HG02610 (cell line): Measurements from ENCODE around the gene MGAT4B.

Experiments
- ATAC-seq: cut with Tn5 transposase; IDR thresholded peaks from one replicate; pipeline ENCODE4 v1.9.1; 2021; ENCODE audit warnings: mild to moderate bottlenecking, moderate library complexity; ENCODE audit not compliant: unreplicated experiment

MGAT4B gene

DNA sequence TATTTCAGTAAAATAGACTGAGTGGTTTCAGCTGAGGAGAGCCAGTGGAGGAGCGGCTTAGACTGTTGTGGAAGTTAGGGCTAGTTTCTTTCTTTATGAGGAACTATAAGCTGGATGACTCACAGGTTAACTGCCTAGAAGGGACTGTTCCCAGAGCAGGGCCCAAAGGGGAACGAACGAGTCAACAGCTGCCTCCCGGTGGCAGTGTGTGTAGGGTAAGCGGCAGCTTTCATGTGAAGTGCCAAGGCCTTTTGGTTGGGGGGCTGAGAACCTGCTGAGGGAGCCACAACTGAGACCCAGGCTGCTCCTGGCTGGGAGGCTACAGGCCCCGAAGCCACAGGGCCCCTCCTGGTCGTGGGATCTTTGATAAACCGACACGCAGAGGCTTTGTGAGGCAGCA, 21.0 kb upstream of the MGAT4B start:
- no peak for ATAC-seq

DNA sequence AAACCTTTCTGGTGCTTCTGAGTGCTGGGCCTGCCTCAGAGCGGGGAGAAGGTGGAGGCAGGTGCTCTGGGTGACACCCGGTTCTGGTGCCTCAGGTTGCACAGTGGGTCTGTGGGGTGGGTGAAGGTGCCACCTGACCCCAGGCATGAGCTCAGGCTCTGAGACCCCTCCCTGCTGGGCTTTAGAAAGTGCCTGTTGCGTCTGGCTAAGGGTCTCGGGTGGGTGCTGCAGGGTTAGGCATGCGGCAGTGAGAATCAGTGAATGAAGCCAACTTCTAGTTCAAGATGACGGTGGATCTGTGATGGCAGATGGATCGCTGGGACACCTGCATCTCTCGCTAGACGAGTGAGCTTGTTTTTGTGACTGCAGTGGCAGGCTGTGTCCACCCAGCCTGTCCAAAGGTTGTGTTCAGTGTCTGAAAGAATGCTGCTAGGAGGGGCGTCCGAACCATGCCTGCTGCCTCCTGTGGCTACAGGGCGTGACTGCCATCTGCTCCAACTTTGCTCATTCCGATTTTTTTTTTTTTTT, 19.1 kb upstream of the MGAT4B start:
- no peak for ATAC-seq

DNA sequence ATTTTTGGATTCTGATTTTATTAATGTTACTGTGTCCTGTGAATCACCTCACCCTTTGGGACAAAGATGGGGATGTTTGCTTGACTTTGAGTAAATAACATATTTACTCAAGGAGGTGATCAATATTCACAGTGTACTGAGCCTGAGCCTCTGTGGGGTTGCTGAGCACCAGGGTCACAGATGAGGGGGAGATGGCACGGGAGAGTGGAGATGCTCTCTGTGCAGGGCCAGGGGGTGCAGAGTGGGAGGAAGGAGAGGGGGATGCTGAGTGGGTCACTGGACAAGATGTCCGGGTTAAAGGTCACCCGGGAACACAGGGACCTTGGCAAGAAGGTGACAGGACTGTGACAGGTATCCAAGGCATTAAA, 18.1 kb upstream of the MGAT4B start:
- no peak for ATAC-seq

- no peak for ATAC-seq
Observed at GRCh38 chr5:179823937-179824744, 17.5 kb upstream of the MGAT4B start.

- no peak for ATAC-seq
Observed at GRCh38 chr5:179822444-179822990, 15.9 kb upstream of the MGAT4B start.

DNA sequence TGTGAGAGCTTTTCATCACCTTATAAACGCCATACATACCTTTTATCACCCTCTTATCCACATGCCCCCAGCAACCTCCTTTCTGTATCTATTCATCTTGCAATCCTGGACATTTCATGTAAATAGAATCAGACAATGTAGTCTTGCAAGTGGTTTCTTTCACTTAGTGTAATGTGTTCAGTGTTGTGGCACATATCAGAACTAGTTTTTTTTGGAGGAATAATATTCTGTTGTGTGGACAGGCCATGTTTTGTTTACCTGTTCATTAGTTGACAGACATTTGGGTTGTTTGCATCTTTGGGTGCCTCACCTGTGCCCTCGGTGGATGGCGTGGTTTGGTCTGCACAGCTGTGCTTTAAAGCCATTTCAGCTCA, 15.4 kb upstream of the MGAT4B start:
- ATAC-seq: no peak

DNA sequence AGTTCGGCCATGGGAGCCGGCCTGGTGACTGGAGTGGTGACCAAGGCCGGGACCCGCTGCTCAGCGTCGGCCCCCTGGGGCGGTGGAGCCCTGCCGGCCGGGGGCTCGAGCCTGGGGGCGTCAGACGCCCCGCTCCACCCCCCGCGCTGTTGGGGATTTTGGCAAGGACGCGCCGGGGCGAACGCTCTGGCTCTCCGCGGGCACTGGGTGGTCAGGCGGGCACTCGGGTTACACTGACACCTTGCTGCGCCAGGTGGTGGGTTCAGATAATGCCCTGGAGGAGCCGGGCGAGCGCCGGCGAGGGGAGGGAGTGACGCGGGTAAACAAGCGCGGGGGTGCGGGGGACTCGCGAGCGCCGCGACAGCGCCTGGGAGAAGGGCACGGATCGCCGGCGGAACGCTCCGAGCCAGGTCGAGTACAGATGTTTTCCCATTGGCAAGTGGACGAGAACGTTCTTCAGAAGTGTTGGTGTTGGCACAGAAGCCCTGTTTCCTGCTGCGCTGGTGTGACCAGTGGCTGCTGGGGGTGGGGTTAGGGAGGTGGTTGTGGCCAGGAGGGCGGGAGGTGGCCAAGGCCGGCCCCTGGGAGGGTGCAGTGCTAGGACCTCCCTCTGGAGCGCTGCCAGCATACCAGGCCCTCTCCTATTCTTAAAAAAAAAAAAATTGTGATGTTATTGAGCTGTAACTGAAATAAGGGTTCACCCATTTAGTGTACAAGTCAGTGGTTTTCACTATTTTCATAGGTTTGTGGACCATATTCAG, 14.8 kb upstream of the MGAT4B start:
- ATAC-seq: peak; percentile 40

- peak; percentile 35 for ATAC-seq
Observed at GRCh38 chr5:179820483-179821297, 14.0 kb upstream of the MGAT4B start, which contains the start of gene SQSTM1. SQSTM1 (plus strand) TSS chr5:179820905; CDS start chr5:179820937, 32 bp downstream.

DNA sequence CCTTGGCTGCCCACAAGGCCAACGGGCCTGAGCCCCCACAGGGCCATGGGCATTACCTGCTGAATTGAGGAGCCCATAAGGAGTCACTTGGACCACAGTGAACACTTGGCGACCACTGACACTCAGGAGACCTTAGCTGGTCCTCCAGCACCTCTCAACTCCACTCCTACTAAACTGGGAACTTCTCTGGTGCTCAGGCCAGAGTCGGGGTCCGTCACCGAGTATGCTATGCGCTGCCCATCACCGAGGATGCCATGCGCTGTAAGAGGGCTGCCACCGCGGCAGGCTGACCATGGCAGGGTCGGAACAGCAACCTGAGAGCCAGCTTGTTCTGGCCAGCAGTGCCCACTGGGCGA, 13.4 kb upstream of the MGAT4B start:
- ATAC-seq: no peak

GRCh38 chr5:179819296-179820126, 12.8 kb upstream of the MGAT4B start:
- ATAC-seq: no peak

- ATAC-seq: peak; percentile 64
Observed at GRCh38 chr5:179818746-179819295, 12.2 kb upstream of the MGAT4B start.

DNA sequence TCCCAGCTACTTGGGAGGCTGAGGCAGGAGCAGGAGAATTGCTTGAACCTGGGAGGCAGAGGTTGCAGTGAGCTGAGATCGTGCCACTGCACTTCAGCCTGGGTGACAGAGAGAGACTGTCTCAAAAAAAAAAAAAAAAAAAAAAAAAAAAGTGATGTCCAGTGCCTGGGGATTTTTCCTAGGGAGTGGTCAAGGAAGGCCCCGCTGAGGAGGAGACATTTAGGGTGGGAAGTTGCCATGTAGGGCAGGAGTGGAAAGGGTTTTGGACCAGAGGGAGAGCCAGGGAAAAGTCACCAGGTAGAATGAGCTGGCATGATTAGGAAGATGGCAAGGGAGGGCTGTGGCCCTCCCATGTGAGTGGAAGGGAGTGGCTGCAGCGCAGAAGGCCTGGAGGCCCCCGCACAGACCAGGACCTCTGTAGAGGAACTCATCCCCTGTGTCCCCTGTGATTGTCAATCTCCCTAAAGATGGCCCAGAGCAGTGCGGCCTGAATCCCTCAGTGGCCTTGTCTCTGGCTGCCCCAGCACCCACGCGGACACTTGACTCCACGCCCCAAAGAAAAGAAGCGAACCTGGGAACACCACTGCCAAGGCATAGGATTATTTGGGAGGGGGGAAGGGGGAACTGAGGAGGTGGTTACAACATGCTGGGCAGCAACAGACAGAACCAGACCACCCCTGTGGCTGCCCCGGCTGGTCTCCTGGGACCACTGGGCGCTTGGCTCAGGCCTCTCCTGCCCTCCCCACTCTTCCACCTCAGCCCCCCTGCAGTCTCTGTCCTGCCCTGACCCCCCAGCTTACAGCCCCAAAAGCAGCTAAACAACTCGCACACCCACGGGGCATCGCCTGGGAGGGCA, 11.5 kb upstream of the MGAT4B start:
- no peak for ATAC-seq

DNA sequence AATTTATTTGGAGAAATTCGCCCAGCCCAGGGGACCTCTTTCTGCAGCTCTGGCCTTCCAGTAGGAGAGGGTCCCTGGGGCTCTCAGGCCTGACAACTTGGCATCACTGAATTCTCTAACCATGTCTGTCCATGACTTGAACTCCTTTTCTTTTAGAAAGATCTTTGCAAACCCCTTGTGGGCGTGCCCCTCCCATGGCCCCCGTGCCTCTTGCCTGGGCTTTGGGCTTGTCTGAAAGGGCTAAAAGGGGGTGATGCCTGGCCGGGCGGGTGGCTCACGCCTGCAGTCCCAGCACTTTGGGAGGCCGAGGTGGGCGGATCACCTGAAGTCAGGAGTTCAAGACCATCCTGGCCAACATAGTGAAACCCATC, 10.8 kb upstream of the MGAT4B start:
- no peak for ATAC-seq

GRCh38 chr5:179816796-179817469, 10.3 kb upstream of the MGAT4B start:
- ATAC-seq: no peak

DNA sequence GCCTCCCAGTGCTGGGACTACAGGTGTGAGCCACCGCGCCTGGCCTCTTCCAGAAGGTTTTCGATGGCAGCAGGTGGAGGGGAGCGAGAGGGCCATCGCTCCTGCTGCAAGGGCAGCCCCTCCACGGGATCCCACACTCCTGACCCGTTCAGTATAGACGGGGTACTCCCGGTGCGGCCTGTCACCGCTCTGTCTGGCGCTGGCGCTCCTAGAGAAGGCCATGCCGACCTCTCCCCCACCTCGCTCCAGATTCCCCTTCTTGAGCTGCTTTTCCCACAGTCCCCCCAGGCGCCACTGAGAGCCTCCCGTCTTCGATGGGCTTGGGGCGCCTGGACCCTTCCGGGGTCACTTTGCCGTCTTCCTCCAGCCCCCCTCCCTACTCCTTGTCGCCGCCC, 9.7 kb upstream of the MGAT4B start:
- ATAC-seq: no peak

DNA sequence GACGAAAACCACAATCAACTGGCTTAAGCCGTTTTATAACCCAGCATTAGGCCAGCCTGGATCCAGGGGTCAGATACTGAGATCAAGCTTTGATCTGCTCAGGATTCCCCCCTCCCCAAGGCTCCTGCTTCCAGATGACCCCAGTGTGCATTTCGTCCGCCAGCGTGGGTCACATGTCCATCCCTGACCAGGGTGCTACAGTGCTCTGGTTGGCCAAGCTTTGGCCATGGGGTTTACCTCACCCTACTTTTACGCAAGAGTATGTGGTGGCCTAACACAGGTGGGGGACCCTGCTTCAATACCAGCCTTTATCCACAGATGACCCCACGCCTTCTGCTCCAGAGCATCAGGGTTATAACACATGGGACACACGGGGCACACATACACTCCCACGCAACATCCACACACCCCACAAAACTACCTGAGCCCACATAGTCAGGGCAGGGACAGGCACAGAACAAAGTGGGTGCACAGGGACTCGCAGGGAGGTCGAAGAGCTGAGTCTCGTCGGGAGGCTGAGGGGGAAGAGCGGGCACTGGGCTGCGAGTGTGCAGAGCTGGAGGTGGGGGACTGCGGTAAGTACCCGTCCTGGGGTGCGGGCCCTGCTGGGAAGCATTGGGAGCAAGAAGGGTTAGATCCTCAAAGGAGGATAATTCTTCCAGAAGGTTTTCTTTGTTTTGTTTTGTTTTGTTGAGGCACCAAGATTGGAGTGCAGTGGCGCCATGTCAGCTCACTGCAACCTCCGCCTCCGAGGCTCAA, 9.0 kb upstream of the MGAT4B start:
- ATAC-seq: no peak

- no peak for ATAC-seq
Observed at GRCh38 chr5:179814090-179814489, 7.4 kb upstream of the MGAT4B start.
